ENCODE results near the gene TTN.

DNA sequence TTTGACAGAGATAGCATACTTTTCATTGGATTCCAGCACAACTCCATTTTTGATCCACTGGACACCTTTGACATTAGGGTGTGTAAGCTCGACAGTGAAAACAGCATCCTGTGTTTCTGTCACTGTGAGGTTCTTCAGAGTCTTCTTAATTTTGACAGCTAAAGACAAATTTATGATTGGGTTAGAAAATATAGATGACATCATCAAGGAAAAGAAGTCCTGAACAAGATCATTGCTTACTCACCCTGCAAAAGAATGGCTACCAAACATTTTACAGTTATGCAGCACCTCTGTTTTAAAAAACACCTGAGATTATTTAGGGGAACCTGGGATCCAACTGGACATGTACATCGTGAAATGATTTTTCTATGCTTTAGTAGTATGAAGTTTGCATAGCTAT lies 36.7 kb downstream of the TTN start:
- TF ChIP-seq YY1 (IDR thresholded peaks at IDR 0.05): no peak
- TF ChIP-seq, protein P1, sequence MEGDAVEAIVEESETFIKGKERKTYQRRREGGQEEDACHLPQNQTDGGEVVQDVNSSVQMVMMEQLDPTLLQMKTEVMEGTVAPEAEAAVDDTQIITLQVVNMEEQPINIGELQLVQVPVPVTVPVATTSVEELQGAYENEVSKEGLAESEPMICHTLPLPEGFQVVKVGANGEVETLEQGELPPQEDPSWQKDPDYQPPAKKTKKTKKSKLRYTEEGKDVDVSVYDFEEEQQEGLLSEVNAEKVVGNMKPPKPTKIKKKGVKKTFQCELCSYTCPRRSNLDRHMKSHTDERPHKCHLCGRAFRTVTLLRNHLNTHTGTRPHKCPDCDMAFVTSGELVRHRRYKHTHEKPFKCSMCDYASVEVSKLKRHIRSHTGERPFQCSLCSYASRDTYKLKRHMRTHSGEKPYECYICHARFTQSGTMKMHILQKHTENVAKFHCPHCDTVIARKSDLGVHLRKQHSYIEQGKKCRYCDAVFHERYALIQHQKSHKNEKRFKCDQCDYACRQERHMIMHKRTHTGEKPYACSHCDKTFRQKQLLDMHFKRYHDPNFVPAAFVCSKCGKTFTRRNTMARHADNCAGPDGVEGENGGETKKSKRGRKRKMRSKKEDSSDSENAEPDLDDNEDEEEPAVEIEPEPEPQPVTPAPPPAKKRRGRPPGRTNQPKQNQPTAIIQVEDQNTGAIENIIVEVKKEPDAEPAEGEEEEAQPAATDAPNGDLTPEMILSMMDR (IDR thresholded peaks at IDR 0.05; ENCODE audit: low read depth, low read length, missing input control): no peak
- TF ChIP-seq TAF1 (conservative IDR thresholded peaks at IDR 0.05): no peak

Data from liver (tissue), 3 donors.